ENCODE data around the gene R3HDM2.
"Not testable (repeated sequence)": the region's sequence is repeated elsewhere in the genome, so short reads cannot be mapped to it uniquely, and the experiment has no call there.

The R3HDM2 gene

DNA sequence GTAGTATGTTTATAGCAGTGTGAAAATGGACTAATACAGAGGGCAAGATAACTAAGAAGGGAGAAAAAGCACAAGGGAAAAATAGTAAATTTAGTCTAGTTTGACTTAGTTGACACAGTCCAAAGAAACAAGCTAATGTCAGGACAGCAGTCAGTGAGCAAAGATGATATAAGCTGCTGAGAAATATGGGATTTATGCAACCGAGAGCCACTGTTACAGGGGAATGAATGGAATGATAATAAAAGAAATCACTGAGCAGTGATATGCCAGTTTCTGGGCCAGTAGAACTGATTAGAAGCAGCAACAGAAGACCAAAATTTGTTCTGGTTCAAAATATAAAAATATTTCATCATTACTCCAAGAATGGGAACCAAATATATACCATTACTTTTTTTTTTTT, 60.1 kb downstream of the R3HDM2 start:
- DNase-seq: no peak

DNA sequence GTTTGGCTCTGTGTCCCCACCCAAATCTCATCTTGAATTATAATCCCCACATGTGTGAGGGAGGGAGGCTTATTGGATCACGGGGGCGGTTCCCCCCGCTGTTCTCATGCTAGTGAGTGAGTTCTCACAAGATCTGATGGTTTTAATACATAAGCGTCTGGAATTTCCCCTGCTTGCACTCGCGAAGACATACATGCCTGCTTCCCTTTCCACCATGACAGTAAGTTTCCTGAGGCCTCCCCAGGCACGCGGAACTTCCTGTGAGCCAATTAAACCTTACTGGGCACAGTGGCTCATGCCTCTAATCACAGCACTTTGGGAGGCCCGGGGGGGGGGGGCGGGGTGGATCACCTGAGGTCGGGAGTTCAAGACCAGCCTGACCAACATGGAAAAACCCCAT, 60.8 kb downstream of the R3HDM2 start:
- DNase-seq: no peak

GRCh38 chr12:57369202-57369601, 61.6 kb downstream of the R3HDM2 start:
- DNase-seq: no peak

DNA sequence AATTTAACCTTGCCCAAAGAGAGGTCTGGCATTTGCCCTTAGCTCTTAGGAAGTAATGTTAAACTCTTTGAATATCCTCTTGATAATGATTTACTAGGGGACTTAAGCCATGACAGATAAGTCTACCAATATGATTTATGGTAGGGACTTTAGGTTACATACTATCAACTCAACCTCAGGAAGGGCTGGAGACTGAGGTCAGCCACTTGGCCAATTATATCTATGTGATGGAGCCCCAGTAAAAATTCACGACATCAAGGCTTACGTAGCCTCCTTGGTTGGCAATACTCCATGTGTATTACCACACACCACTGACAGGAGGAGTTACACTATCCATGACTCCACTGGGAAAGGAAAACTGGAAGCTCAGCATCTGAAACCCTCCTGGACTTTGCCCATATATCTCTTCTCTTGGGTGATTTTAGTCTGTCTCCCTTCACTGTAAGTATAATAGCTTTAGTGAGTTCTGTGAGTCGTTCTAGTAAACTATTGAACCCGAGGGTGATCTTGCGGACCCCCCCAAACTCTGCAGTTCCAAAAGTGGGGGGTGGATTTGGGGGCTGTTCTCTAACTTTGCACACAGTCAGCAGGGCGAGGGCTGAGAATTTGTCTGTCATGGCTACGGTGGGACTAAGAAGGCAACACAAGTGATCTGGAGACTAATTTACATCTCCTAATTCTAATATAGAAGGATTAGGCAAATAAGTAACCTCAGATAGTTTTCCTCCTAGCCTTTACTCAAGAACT, 62.3 kb downstream of the R3HDM2 start:
- DNase-seq: no peak

- DNase-seq: no peak
Observed at GRCh38 chr12:57367121-57367520, 63.7 kb downstream of the R3HDM2 start.

- DNase-seq: no peak
Observed at GRCh38 chr12:57366315-57366714, 64.5 kb downstream of the R3HDM2 start.

- DNase-seq: not testable (repeated sequence)
Observed at GRCh38 chr12:57364156-57364555, 66.7 kb downstream of the R3HDM2 start.

- DNase-seq: no peak
Observed at GRCh38 chr12:57360468-57360867, 70.4 kb downstream of the R3HDM2 start.

DNA sequence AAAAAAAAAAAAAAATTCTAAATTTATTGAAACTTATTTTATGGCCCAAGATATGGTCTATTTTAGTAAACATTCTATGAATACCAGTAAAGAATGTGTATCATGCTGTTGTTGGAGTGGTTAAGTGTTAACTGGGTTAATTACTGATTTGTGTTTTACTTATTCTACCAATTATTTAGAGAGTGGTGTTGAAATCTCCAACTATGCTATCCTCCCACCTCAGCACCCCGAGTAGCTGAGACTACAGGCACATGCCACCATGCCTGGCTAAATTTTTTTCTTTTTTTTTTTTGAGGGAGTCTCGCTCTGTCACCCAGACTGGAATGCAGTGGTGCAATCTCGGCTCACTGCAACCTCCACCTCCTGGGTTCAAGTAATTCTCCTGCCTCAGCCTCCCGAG, 72.2 kb downstream of the R3HDM2 start:
- no peak for DNase-seq

- no peak for DNase-seq
Observed at GRCh38 chr12:57355734-57356133, 75.1 kb downstream of the R3HDM2 start.

GRCh38 chr12:57352166-57352565, 78.7 kb downstream of the R3HDM2 start:
- DNase-seq: no peak

GRCh38 chr12:57347284-57347683, 83.6 kb downstream of the R3HDM2 start:
- no peak for DNase-seq

GRCh38 chr12:57343703-57344378, 87.0 kb downstream of the R3HDM2 start:
- no peak for DNase-seq

DNA sequence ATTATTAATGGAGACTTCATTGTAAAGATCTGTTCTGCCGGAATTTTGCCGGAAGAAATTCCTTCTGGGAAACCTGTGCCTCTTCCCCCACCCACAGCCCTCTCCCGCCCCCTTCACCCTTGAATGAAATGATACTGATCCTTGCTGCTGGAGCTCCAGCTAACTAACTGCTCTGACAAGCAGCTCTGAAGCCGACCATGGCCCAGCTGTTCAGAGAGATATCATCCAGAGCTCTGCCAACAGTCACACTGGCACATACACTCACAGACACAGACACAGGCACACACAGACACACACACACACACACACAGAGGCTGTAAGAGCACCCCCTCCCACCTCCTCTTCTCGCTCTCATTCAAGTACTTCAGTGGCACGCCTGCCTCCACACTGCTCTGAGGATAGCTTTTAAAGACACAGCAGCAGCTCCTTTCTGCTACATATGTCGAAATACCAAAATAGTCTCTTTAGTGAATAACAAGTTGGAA, 88.6 kb downstream of the R3HDM2 start:
- DNase-seq: peak; percentile 77

DNA sequence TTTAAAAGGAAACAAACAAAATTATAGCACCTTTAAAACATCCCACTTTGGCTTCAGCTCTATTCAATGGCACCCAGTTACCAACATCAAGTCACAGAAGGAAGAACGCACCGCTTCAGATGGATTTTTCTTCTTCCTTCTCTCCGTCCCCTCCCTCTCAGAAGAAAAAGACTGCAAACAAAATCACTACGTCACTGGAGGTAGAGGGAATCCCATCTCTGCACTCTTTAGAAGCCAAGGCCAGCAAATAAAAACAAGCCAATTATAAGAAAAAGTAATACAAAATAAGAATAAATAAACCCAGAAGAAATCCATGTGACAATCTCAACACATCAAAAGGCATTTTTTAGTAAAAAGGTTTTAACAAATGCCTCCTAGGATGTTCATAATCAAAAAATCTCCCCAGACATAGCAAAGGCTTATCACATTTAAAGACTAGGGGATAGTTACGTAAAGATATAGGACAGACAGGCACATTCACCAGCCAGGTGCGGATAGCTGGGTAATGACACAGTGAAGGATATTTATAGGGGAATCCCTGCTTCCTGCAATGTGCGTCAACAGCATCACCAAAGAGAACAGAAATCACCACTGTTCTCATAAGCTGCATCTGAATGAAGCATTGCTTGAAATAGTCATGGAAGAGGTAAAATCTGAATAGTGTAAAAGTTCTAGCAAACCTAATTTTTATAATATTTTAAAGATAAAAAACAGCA, 89.4 kb downstream of the R3HDM2 start:
- DNase-seq: no peak

DNA sequence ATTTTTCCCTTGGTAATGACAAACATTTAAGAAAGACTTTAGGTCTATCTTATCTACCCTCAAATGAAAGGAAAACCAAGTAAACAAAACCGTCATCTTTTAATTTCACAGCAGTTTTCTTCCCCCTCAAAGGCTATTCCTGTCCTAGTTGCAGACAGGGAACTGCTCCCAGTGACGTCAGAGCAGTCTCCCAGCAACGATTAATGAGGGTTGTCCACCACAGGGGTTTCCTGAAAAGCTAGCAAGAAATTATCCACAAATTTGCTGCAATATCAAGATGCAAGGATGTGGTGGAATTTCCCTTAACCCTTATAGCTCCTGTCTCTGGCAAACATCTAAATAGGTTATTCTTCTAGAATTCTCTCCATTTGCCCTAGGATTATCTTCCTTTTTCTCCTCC, 90.7 kb downstream of the R3HDM2 start:
- DNase-seq: peak; percentile 72

DNA sequence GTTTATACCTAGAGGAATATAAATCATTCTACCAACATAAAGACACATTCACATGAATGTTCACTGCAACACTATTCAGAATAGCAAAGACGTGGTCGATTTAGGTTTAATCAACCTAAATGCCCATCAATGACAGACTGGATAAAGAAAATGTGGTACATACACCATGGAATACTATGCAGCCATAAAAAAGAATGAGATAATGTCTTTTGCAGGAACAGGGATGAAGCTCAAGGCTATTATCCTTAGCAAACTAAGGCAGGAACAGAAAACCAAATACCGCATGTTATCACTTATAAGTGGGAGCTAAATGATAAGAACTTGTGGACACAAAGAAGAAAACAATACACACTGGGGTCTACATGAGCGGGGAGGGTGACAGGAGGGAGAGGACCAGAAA, 94.5 kb downstream of the R3HDM2 start:
- not testable (repeated sequence) for DNase-seq

DNA sequence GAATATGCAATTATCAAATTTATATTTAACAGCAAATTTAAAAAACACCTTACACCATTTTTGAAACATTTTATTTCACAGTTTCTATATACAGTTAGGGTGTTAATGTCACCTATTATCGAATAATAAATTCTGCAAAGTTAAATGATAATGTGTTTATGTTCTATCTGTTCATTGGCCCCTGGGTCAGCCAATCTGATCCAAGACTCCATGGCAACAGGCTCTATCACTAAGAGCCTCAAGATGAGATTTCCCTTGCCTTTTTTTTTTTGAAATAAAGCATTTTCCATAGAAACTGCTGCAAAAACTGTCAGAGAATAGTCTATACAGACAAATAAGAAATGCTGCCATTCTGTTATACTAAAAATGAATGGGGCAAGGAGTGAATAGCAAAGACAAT, 96.6 kb downstream of the R3HDM2 start:
- DNase-seq: no peak

DNA sequence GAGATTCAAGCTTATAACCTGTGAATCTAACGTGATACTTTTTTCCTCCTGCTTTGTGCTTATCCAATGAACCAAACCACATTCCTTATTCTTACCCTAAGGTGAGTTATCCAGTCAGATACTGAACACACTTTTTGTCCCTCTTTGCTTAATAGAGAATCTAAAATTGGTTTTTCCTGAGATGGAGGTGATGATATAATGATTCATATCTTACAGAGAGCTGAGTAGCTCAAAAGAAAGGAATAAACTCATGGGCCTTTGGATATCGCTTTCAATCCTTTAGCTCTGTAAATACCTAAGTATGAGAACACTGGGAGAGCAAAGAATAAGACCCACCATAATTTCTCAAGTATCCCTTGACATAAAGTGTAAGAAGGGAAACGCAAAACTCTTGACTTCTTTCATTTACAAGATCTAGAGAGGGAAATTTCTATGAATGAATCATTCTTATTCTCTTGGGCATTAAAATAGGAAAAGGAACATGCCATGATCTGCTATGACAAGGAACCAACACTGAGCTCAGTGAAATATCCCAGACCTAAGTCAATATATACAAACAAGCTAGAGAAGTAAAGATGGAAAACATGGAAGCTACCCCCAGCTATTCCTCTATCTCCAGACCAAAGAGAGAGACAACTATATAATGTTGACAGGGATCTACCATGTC, 98.1 kb downstream of the R3HDM2 start:
- DNase-seq: no peak

DNA sequence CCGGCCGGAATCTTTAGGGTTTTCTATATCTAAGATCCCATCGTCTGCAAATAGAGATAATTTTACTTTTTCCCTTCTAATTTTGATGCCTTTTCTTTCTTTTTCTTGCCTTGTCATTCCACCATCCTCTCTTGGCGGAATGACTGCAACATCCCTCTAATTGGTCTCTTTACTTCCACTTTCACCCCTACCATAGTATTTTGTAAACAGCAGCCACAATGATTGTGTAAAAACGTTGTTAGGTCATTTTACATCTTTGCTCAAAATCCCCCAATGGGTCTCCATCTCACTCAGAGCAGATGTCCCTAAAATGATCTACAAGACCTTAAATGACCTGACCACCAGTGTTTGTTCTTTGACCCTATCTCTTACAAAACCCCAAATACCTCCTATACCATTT, 99.9 kb downstream of the R3HDM2 start:
- DNase-seq: no peak

- no peak for DNase-seq
Observed at GRCh38 chr12:57329219-57329618, 101.6 kb downstream of the R3HDM2 start.

GRCh38 chr12:57325395-57325794, 105.4 kb downstream of the R3HDM2 start:
- no peak for DNase-seq

DNA sequence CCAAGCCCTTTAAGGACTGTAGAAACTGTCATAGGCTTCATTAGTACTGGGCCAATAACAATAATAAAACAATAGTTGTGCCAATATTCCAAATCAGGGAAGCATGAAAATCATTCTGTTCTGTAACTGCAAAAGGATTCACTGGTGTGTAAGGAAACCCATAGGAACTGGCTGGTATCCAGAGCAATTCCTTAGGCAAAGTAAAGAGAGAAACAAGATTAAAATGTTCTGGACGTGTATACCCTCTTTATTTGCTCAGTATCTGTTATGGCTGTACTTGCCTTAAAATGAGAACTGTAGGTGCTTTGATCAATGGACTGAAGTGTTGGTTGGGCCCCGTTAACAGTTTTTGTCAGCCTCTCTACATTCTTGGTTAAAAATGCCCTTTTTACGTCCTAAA, 107.4 kb downstream of the R3HDM2 start:
- DNase-seq: no peak
